Fibroblast of lung (primary cell): ENCODE measurements around the gene DLGAP4. TPM values are rescaled to one million over a fixed set of nuclear protein-coding genes. Genes with fewer than 3 reads are reported as not detected.

Experiments
- DNase-seq, 2 donors: peaks; one replicate each; pipeline versions ENCODE4 v3.0.0 to v3.0.0-alpha.2; 2010; ENCODE audit warnings: low read depth in 2 of 2
- H2AFZ ChIP-seq: 2 replicates; pipeline ENCODE4 v1.5.1; 2012; ENCODE audit warnings: low read length, control low read depth, inconsistent platforms
- H3K27ac ChIP-seq: 2 replicates; pipeline ENCODE4 v1.5.1; 2011; ENCODE audit warnings: low read length, control low read depth; ENCODE audit not compliant: insufficient read depth
- H3K27me3 ChIP-seq: 2 replicates; pipeline ENCODE4 v1.5.1; 2011; ENCODE audit warnings: mild to moderate bottlenecking, low read length; ENCODE audit not compliant: control insufficient read depth, insufficient read depth
- H3K36me3 ChIP-seq: 2 replicates; pipeline ENCODE4 v1.5.1; 2011; ENCODE audit warnings: low read length; ENCODE audit not compliant: control insufficient read depth, insufficient read depth
- H3K4me1 ChIP-seq: 2 replicates; pipeline ENCODE4 v1.5.1; 2011; ENCODE audit warnings: low read length; ENCODE audit not compliant: control insufficient read depth, insufficient read depth; ENCODE audit errors: extremely low read depth
- H3K4me2 ChIP-seq: 2 replicates; pipeline ENCODE4 v1.5.1; 2011; ENCODE audit warnings: low read length, control low read depth; ENCODE audit not compliant: insufficient read depth; ENCODE audit errors: extremely low read depth
- H3K4me3 ChIP-seq, 4 experiments: fragments of 200-600 bp in 1 of 4; sonication (generic) in 1 of 4; replicated peaks in 1 of 4; 2 replicates each; pipeline ENCODE4 v1.5.1; 2011 to 2016; ENCODE audit warnings: low read length in 4 of 4, low read depth in 3 of 4, mild to moderate bottlenecking in 3 of 4, control low read depth in 2 of 4, inconsistent platforms in 1 of 4, mixed read lengths in 1 of 4; ENCODE audit not compliant: insufficient read depth in 1 of 4; ENCODE audit errors: control extremely low read depth in 1 of 4
- H3K79me2 ChIP-seq: 2 replicates; pipeline ENCODE4 v1.5.1; 2012; ENCODE audit warnings: mild to moderate bottlenecking, low read length, inconsistent platforms; ENCODE audit not compliant: control insufficient read depth, insufficient read depth
- H3K9ac ChIP-seq: 2 replicates; pipeline ENCODE4 v1.5.1; 2011; ENCODE audit warnings: mild to moderate bottlenecking, low read length, control low read depth; ENCODE audit not compliant: insufficient read depth
- H3K9me3 ChIP-seq: 2 replicates; pipeline ENCODE4 v1.5.1; 2012; ENCODE audit warnings: low read depth, low read length; ENCODE audit not compliant: control insufficient read depth, insufficient read depth
- H4K20me1 ChIP-seq: 2 replicates; pipeline ENCODE4 v1.5.1; 2011; ENCODE audit warnings: low read length; ENCODE audit not compliant: control insufficient read depth, insufficient read depth; ENCODE audit errors: extremely low read depth
- EZH2 ChIP-seq: IDR thresholded peaks from 2 replicates; pipeline ENCODE4 v1.5.1; 2012; ENCODE audit warnings: low read length, control low read depth, mild to moderate bottlenecking; ENCODE audit errors: missing control alignments
- polyA plus RNA-seq, 2 donors: library from polyadenylated mRNA; depleted of rRNA in 1 of 2; stranded (reverse) in 1 of 2; unstranded in 1 of 2; fragments of >200 nt; gene quantifications; 2 replicates each; pipeline ENCODE4 v1.2.1, GENCODE V29; 2011 to 2012; ENCODE audit warnings: missing spikeins in 1 of 2
- total RNA-seq: library from RNA; depleted of rRNA; stranded (reverse); fragments of >200 nt; gene quantifications from 2 replicates; pipeline ENCODE4 v1.2.1, GENCODE V29; 2014
- TF ChIP-seq, protein P1 (sequence below), 2 donors: IDR thresholded peaks in 1 of 2; conservative IDR thresholded peaks in 1 of 2; 1 replicate in 1 of 2; 2 replicates in 1 of 2; pipeline ENCODE4 v1.5.1; 2011 to 2012; ENCODE audit warnings: low read length in 2 of 2, control low read depth in 1 of 2, inconsistent platforms in 1 of 2, low read depth in 1 of 2, mild to moderate bottlenecking in 1 of 2

The DLGAP4 gene
- total and polyA plus RNA-seq, 2 donors (not counting 1 experiment from before 2014, with no cell fraction given), result 25.9 to 26.9 TPM

DNA sequence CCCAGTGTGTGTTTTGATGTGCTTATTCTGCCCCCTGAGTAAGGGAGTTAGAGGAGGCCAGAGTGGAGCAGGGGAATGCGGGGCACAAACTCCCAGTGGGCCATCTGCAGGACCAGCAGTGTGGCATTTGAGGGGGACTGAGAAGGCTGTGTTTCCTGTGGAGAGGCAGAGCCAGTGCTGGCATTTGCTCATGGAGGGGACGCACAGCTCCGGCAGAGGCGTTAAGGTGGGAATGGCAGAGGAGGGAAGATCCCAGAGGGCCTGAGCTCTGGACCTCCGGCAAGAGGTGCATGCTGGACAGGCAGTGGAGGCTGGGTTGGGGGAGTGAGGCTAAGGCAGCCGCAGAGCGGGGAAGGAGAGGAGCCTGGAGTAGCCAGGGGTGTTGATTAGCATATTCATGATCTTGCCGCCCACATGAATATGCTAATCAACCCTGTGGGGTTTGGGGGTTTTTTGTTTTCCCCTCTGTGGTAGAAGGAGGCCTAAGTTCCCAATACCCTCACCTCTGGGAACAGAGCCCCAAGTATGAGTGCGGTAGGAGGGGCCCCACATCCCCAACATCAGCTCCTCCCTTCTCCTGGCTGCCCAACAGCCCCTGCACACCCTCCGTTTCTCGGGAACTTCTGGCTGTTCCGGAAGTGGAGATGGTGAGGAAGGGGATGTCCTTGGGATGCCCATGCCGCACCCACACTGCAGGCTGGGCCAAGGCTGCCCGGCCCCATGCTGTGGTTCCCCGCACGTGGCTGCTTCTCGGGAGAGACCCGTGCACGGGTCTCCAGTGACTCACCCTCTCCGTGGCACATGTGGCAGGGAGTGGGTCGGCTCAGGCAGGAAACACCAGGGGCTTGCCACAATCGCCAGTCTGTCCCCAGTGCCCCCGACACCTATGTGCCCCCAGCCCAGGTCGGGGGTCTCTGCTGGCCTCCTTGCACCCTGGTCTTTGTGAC is 33.8 kb downstream of the DLGAP4 start:
- no peak overlapping the region for H3K9ac ChIP-seq
- no peaks in the 10 kb centered on the region for H4K20me1 ChIP-seq
- no peaks in the 10 kb centered on the region for H3K4me1 ChIP-seq
- no peak overlapping the region for H2AFZ ChIP-seq
- H3K27me3 ChIP-seq, result peaks cover 8% of the 10 kb centered on the region
- no peak overlapping the region for H3K4me2 ChIP-seq
- H3K27ac ChIP-seq, result no peak overlapping the region
- TF ChIP-seq, protein P1, sequence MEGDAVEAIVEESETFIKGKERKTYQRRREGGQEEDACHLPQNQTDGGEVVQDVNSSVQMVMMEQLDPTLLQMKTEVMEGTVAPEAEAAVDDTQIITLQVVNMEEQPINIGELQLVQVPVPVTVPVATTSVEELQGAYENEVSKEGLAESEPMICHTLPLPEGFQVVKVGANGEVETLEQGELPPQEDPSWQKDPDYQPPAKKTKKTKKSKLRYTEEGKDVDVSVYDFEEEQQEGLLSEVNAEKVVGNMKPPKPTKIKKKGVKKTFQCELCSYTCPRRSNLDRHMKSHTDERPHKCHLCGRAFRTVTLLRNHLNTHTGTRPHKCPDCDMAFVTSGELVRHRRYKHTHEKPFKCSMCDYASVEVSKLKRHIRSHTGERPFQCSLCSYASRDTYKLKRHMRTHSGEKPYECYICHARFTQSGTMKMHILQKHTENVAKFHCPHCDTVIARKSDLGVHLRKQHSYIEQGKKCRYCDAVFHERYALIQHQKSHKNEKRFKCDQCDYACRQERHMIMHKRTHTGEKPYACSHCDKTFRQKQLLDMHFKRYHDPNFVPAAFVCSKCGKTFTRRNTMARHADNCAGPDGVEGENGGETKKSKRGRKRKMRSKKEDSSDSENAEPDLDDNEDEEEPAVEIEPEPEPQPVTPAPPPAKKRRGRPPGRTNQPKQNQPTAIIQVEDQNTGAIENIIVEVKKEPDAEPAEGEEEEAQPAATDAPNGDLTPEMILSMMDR (conservative IDR thresholded peaks at IDR 0.05 in 1 of 2, IDR thresholded peaks at IDR 0.05 in 1 of 2; ENCODE audit: low read depth in 1 of 2, low read length in 2 of 2), result no peak
- TF ChIP-seq EZH2, result no peak
- no peaks in the 10 kb centered on the region for H3K36me3 ChIP-seq
- H3K9me3 ChIP-seq, result no peaks in the 10 kb centered on the region
- no peaks in the 10 kb centered on the region for H3K79me2 ChIP-seq
- DNase-seq, result no peak
- no peak overlapping the region for H3K4me3 ChIP-seq

DNA sequence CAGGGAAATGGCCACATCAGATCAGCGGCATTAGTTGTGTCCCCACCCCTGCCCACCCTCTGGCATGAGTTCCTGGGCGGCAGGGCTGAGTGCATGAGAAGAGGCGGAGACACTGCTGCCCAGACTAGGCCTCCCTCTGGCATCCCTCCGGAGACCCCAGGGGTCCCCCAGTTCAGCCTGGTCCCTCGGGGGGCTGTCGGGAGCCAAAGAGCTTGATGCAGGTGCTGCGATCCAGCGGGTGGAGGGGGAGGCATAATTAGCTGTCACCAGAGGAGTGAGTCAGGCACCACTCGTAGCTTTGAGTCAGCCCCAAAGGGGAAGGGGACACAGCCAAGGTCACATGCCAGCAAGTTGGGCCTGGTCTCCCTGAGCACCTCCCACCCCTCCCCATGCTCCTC is 34.5 kb downstream of the DLGAP4 start:
- Histone ChIP-seq H4K20me1 (no peaks in the 10 kb centered on the region), H3K27ac (no peak overlapping the region), H3K79me2 (no peaks in the 10 kb centered on the region), H3K27me3 (peaks cover 3% of the 10 kb centered on the region), H3K9ac (no peak overlapping the region), H3K4me3 (no peak overlapping the region), H3K9me3 (no peaks in the 10 kb centered on the region), H3K4me1 (no peaks in the 10 kb centered on the region), H3K36me3 (no peaks in the 10 kb centered on the region), H3K4me2 (no peak overlapping the region), H2AFZ (no peak overlapping the region)
- TF ChIP-seq EZH2, result no peak
- TF ChIP-seq, protein P1 (conservative IDR thresholded peaks at IDR 0.05 in 1 of 2, IDR thresholded peaks at IDR 0.05 in 1 of 2; ENCODE audit: low read depth in 1 of 2, low read length in 2 of 2), result no peak
- DNase-seq, result no peak

DNA sequence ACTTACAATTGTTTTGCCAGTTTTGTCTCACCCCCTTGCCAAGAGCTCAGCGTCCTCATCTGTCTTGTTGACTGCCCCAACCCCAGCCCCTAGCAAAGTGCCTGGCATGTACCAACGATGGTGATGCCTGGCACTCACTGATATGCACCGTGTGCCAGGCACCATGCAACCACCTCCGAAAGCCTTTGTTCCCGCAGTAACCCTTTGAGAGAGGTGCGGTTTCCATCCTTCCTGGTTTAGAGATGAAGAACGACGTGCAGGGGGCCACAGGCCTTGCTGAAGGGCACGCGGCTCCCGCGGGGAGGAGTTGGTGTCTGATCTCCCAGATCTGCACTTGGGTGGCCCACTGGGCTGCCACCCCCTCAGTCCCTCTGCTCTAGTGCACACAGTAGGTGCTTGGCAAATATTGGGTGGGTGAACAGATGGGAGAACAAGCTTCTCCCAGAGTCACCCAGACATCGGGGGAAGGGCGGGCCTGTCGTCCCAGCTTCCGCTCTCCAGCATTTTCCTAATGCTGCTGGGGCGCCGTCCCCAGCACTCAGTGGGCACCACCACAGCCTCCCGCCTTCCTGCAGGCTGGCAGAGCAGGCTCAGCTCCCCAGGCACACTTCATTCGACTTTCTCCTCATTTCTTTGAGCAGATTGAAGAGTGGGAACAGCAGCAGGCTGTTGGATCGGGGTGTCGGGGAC is 35.3 kb downstream of the DLGAP4 start:
- H3K79me2 ChIP-seq, result no peaks in the 10 kb centered on the region
- no peak for DNase-seq
- H3K4me1 ChIP-seq, result no peaks in the 10 kb centered on the region
- TF ChIP-seq EZH2, result no peak
- TF ChIP-seq, protein P1 (conservative IDR thresholded peaks at IDR 0.05 in 1 of 2, IDR thresholded peaks at IDR 0.05 in 1 of 2; ENCODE audit: low read depth in 1 of 2, low read length in 2 of 2), result no peak
- no peak overlapping the region for H3K9ac ChIP-seq
- H3K36me3 ChIP-seq, result no peaks in the 10 kb centered on the region
- no peak overlapping the region for H2AFZ ChIP-seq
- no peak overlapping the region for H3K27ac ChIP-seq
- no peak overlapping the region for H3K4me2 ChIP-seq
- H4K20me1 ChIP-seq, result no peaks in the 10 kb centered on the region
- H3K9me3 ChIP-seq, result no peaks in the 10 kb centered on the region
- H3K27me3 ChIP-seq, result no peaks in the 10 kb centered on the region
- H3K4me3 ChIP-seq, result no peak overlapping the region
